Measurements from ENCODE around the gene PNPLA7. TPM values are rescaled to one million over a fixed set of nuclear protein-coding genes. Genes with fewer than 3 reads are reported as not detected.

Gene PNPLA7
- polyA plus RNA-seq, 1 of the 3 experiments (the other 2 are of a cell fraction), result 0.99 TPM

- TF ChIP-seq, protein P1, sequence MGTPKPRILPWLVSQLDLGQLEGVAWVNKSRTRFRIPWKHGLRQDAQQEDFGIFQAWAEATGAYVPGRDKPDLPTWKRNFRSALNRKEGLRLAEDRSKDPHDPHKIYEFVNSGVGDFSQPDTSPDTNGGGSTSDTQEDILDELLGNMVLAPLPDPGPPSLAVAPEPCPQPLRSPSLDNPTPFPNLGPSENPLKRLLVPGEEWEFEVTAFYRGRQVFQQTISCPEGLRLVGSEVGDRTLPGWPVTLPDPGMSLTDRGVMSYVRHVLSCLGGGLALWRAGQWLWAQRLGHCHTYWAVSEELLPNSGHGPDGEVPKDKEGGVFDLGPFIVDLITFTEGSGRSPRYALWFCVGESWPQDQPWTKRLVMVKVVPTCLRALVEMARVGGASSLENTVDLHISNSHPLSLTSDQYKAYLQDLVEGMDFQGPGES (IDR thresholded peaks at IDR 0.05; ENCODE audit: low read depth, low read length), result no peak
- TF ChIP-seq NFIC (IDR thresholded peaks at IDR 0.05; ENCODE audit: borderline replicate concordance), result no peak
- no peak for TF ChIP-seq TEAD4 (IDR thresholded peaks at IDR 0.05; ENCODE audit: borderline replicate concordance, insufficient read depth)
- no peak for TF ChIP-seq CHD2 (IDR thresholded peaks at IDR 0.05; ENCODE audit: low read length, partially characterized antibody)
- no peak for TF ChIP-seq RXRA (IDR thresholded peaks at IDR 0.05; ENCODE audit: borderline replicate concordance, low read depth)
- TF ChIP-seq EP300 (IDR thresholded peaks at IDR 0.05; ENCODE audit: borderline replicate concordance in 1 of 2, low read depth in 1 of 2, low read length in 1 of 2), result no peak
These were observed 93.3 kb downstream of the PNPLA7 start (continued) for GRCh38 chr9:137456864-137457405.

DNA sequence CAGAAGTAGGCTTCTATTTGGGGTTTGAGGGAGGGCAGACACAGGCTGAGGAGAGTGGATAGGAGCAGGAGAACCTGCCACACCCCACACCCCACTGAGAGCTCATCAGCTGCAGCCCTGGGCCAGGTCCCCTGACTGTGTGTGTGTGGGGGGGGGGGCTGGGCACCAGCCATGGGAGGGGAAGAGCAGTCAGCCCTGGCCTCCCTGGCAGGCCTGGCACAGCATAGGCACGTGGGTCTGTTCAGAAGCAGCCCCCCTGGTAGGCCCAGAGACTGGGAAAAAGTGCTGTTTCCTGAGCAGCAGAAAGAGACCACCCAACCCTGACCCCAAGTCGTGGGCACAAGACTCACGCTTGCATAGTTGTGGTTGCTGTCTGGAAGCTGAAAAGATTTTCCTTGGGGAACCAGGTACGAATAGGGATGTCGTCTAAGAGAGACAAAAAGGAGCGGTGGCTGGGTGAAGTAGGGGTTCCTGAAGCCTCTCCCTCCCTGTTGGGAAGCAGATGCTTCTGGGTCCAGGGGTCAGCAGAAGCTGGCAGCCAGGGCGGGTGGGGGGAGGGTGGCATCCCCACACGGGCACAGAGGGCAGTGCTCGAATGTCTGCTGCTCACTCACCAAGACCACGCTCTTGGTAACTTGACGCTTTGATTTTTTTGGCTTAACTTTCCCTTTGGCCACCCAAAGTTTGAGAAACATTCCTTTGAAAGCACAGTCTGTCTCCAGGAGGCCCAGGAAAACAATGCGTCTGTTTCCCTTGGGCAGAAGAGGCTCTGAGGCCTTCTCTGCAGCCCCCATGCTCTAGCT, 93.9 kb downstream of the PNPLA7 start:
- H3K9me2 ChIP-seq, result no peaks in the 10 kb centered on the region
- peaks cover 18 to 51% of the 10 kb centered on the region in 2 experiments for H3K4me1 ChIP-seq (ENCODE audit: control insufficient read depth in 1 of 2, insufficient read depth in 2 of 2, low read depth in 1 of 2, low read length in 1 of 2)
- no peak overlapping the region for H2AFZ ChIP-seq (ENCODE audit: low read depth)
- peaks cover 10% of the 10 kb centered on the region; the same call in 1 of the 2 replicates for H3K79me2 ChIP-seq (ENCODE audit: insufficient read depth)
- peak overlapping the region in 1 of 2 experiments; percentile 39; a peak in 1 of 4 replicates for H3K27ac ChIP-seq (ENCODE audit: low read depth in 2 of 2, low read length in 1 of 2)
- H3K27me3 ChIP-seq (ENCODE audit: insufficient read depth), result no peaks in the 10 kb centered on the region
- no peak for TF ChIP-seq CHD2 (IDR thresholded peaks at IDR 0.05; ENCODE audit: low read length, partially characterized antibody)
- no peak for TF ChIP-seq JUND (IDR thresholded peaks at IDR 0.05)
- TF ChIP-seq, protein P2, sequence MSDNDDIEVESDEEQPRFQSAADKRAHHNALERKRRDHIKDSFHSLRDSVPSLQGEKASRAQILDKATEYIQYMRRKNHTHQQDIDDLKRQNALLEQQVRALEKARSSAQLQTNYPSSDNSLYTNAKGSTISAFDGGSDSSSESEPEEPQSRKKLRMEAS (IDR thresholded peaks at IDR 0.05; ENCODE audit: low read depth), result no peak
- TF ChIP-seq NRF1 (IDR thresholded peaks at IDR 0.05; ENCODE audit: low read depth, low read length), result no peak
- TF ChIP-seq ZBTB33 (IDR thresholded peaks at IDR 0.05; ENCODE audit: borderline replicate concordance, low read depth), result no peak
- TF ChIP-seq, protein P3, sequence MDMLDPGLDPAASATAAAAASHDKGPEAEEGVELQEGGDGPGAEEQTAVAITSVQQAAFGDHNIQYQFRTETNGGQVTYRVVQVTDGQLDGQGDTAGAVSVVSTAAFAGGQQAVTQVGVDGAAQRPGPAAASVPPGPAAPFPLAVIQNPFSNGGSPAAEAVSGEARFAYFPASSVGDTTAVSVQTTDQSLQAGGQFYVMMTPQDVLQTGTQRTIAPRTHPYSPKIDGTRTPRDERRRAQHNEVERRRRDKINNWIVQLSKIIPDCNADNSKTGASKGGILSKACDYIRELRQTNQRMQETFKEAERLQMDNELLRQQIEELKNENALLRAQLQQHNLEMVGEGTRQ (IDR thresholded peaks at IDR 0.05; ENCODE audit: borderline replicate concordance, low read depth, low read length), result no peak
- no peak for TF ChIP-seq TAF1 (IDR thresholded peaks at IDR 0.05; ENCODE audit: borderline replicate concordance, low read depth, low read length)
- no peak for TF ChIP-seq RAD21 (IDR thresholded peaks at IDR 0.05; ENCODE audit: low read length)
- no peak overlapping the region for H3K4me3 ChIP-seq (ENCODE audit: low read depth in 2 of 2, low read length in 1 of 2)
- no peaks in the 10 kb centered on the region for H3K9me3 ChIP-seq
- no peak for DNase-seq
- peak overlapping the region; percentile 98; the same call in 1 of the 2 replicates for H3K4me2 ChIP-seq
- H3K36me3 ChIP-seq (replicated peaks in 1 of 2; ENCODE audit: control insufficient read depth in 1 of 2, insufficient read depth in 2 of 2, low read length in 1 of 2), result peaks cover 0 to 34% of the 10 kb centered on the region in 2 experiments
- 90% methylated on average over 10 of the region's 12 CpGs for WGBS (ENCODE audit: low lambda C conversion rate)
- no peaks in the 10 kb centered on the region for H3F3A ChIP-seq (replicated peaks; ENCODE audit: insufficient read depth)
- H4K20me1 ChIP-seq (ENCODE audit: insufficient read depth), result peaks cover 16% of the 10 kb centered on the region
- POLR2A ChIA-PET, result no interaction called here
- H3K9ac ChIP-seq, result no peak overlapping the region
- CTCF ChIA-PET, result interaction anchor here (1.1 to 5.7 kb wide), 5 partner anchors 12 to 169 kb away, joined by 3 to 53 read pairs (median 6); partner anchors contain the start of genes ENTPD8, EXD3, NOXA1 and NRARP

All from SK-N-SH (cell line).